ENCODE measurements around the gene ARHGAP26.

ARHGAP26 gene

DNA sequence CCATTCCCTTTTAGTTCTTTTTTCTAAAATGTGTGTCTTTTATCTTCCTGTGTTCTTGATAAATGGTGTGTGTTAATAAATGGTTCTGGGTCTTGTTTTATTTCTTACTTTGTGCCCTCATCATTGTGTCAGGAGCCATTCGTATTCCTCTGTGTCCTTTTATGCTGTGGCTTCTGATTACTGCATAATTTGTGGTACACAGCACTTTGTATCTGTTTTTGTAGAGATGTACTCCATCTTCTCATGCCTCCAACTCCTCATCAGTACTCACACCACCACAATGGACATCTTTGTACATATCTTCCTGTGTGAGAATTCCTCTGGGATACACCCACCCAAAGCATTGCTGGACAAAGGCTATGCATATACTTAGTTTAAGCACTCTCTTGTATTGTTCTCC, 247.4 kb downstream of the ARHGAP26 start:
- DNase-seq (ENCODE audit: low spot score): no peak

DNA sequence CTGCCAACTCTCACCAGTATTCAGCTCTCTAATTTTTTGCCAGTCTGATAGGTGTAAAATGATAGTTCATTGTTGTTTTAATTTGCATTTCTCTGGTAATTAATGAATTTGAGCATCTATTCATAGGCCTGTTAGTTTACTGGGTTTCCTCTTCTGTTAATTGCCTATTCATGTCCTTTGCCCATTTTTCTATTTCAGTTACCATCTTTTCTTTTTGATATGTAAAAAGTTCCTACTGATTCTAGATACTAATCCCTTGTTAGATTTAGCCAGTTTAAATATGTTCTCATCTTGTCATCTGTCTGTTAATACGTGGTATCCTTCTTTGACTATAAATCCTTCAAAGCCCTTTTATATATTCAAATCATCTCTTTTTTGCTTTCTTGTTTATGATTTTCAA, 247.8 kb downstream of the ARHGAP26 start:
- DNase-seq (ENCODE audit: low spot score): no peak

DNA sequence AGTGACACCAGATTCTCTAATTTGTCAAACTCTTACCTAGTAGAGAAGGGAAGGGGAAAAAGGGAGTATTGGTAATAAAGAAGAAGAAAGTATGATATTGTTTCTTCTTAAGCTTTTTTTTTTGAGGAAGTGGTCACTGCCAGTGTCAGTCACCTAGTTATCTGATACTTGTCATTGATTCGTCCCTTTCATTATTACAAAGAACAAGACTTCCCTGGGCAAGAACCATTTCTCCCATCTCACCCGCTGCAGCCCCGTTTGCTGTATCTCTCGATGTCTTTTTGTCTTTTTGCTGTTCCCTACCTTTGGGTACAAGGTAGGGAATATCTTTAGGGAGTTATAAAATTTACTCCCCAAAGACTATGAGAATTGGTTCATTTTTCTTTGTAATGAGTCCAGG, 249.0 kb downstream of the ARHGAP26 start:
- no peak for DNase-seq (ENCODE audit: low spot score)

DNA sequence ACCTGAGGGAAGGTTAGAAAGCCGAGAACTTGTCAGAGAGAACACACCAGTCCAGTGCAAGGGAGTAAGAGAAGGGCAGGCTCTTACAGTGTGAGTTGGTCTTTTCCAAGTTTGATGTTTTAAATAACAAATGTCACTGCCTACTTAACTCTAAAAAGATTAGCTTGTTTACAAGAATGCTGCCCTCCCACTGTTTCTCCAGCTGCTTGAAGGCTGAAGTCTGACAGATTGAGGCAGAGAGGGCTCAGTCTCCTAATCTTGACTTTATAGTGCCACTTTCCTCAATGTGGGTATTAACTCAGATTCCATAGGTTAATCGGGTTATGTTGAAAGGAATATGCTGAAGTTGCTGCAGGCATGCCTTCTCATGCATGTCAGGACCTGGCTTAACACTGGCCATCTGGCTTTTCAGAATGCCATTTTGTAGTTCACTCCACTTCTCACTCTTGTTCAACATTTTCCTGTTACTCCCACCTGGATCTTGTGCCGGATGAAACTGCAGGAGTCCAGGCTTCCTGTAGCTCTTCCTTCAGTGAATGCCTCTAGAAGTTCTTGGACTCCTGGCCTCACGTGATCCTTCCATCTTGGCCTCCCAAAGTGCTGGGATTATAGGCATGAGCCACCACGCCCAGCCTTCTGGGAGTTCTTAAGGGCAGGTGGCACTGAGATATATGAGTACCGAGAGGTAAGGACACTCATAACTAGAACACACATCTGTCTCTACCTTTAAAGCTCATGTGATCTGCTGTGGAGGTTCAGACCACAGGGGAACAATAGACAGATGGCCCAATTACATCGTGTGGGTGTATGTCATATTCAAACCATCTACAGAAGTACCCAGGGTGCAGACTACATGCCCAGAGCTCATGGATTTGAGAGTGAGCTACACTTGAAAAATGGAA, 249.7 kb downstream of the ARHGAP26 start:
- no peak for DNase-seq (ENCODE audit: low spot score)

DNA sequence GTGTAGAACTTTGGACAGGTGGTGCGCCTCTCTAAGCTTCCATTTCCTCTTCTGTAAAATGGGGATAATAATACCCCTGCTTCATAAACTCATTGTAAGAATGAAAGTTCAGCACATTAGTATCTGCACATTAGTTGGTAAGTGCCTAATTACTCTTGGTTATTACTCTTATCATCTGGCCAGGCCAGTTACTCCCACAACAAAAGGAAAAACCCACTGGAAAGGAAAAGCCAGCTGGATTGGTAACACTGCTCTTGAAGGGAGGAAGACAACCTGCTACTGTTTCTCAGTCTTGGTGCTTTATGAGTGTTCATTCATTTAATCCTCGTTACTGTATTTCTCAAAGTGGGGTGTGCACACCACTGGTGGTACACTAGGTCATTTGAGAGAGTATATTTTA, 251.4 kb downstream of the ARHGAP26 start:
- no peak for DNase-seq (ENCODE audit: low spot score)

DNA sequence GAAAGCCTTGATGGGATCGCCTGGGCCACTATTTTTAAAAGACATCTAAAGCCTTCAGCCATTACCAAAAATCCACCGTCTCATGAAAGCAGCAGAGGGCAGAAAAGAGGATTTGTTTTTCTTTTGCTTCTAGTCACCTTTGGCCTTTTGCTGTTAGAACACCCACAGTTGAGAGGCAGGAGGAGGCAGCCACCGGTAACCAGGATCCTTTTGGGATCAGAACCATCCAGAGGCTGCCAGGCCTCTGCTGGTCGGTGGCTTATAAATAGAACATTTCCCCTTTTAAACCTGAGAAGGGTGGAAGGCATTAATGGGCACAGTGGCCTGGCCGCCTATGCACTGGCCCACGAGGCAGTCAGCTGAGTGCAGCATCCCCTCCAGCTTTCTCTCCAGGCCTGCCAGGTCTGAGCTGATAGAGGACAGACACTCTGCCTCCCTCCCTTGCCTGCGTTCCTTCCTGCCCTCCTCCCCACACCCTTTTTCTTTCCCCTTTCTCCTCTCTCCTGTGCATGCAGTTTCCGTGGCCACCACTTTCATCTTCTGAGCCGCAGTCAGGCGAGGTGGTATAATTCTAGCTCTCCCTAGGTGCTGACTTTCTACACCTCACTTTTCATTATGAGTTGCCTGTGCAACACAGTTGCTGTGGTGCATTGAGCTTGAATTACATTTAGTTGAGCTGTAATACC, 253.4 kb downstream of the ARHGAP26 start:
- DNase-seq (ENCODE audit: low spot score): peak; percentile 64

DNA sequence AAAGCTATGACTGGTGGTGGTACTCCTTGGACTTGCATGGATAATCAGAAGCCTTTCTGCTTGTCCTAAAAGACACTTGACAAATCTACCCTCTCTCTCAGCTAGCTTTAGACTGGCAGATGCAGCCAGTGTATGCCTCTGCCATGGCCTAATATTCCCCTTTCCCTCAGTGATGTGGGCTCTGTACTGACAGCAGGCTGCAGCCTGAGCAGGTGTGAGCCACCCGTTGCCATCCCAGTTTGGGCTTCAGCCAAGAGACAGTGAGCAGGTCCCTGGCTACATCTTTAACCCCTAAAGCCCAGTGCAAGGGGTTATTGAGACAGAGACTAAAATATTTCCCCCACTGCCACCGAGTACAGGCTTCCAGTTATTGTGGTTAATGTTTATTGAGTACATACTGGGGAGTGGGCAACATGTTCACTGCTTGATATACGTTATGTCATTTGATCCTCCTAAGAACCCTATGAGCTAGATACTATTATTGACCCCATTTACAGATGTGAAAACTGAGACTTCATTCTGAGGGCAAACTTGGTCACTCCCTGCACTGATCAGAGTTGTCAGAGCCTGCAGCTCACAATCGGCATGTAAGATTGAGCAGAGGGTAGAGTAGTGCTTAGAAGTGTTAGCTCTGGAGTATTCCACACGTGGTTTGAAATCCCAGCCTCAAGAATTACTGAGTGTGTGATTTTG, 254.2 kb downstream of the ARHGAP26 start:
- no peak for DNase-seq (ENCODE audit: low spot score)

DNA sequence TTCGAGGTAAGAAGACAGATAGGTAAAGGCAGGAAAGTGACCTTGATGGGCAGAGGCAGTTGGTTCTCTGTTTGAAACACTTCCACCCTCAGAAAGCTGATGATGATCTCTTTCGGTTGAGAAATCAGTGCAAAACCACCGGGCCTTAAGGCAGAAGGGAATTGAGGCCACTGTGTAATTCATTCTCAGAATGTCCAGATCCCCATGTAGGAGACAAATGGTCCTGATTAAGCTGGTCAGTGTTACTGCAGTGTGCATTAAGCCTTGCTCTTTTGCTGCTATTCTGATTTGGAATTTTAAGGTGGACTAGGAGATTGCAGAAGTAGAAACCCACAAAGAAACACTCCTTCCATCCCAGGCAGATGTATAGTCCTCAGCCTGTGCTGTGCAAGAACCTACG, 255.2 kb downstream of the ARHGAP26 start:
- DNase-seq (ENCODE audit: low spot score): no peak

DNA sequence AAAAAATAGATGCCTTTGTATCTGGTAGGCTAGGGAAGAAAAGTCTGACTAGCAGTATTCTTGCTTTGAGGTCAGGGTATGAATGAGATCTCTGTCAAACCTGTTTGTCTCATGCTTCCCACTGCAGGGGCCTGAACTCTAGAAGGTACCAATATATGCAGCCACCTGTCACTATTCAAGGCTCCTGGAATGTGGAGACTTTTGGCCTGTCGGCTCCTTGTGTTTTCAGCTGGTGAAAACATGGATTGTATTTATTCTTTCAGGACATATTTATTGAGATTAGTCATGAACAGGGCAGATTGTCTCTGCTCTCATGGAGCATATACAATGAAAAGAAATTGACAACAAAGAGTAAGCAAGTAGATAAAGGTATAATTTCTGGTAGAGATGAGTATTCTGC, 255.8 kb downstream of the ARHGAP26 start:
- no peak for DNase-seq (ENCODE audit: low spot score)

DNA sequence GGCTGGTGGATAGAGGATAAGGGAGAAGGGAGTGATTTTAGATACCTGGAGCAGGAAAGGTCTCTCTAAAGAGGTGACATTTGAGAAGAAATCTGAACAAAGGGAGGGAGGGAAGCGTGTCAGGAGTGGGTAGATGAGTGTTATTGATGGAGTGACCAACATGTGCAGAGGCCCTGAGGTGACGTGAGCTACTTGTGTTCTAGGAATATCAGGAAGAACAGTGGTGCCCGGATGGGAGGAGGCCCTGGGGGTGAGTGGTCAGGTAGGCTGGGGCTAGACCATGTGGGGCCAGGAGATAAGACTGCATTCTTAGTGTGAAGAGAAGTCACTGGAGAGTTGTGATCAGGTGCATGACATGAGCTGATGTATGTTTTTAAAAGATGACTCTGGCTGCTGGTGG, 256.2 kb downstream of the ARHGAP26 start:
- DNase-seq (ENCODE audit: low spot score): no peak

DNA sequence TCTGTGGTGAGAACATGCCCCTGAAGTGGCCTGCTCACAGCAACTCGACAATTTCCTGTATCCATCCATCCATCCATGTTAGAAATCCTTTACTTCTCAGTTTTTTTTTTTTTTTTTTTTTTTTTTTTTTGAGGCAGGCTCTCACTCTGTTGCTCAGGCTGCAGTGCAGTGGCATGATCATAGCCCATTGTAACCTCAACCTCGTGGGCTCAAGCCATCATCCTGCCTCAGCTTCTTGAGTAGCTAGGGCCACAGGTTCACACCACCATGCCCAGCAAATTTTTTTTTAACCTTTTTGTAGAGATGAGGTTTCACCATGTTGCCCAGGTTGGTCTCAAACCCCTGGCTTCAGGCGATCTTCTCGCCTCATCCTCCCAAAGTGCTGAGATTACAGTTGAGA, 259.1 kb downstream of the ARHGAP26 start:
- no peak for DNase-seq (ENCODE audit: low spot score)

DNA sequence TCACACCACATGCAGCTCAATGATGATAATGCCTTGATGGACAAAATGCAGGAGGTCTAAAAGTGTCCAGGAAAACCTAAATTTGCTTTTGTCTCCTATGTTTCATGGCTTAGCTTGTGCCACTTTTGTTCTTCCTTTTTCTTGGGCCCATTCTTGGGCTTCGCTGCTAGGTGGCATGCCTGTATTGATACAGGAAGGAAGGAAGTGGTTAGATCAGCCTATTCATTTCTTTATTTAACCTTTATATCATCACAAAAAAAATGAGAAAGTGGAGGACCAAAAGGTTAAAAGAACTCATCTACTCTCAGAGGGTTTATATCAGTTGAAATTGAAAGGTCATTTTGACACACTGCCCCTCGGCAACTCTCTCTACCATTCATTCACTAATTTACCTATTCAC, 260.2 kb downstream of the ARHGAP26 start:
- DNase-seq (ENCODE audit: low spot score): no peak

DNA sequence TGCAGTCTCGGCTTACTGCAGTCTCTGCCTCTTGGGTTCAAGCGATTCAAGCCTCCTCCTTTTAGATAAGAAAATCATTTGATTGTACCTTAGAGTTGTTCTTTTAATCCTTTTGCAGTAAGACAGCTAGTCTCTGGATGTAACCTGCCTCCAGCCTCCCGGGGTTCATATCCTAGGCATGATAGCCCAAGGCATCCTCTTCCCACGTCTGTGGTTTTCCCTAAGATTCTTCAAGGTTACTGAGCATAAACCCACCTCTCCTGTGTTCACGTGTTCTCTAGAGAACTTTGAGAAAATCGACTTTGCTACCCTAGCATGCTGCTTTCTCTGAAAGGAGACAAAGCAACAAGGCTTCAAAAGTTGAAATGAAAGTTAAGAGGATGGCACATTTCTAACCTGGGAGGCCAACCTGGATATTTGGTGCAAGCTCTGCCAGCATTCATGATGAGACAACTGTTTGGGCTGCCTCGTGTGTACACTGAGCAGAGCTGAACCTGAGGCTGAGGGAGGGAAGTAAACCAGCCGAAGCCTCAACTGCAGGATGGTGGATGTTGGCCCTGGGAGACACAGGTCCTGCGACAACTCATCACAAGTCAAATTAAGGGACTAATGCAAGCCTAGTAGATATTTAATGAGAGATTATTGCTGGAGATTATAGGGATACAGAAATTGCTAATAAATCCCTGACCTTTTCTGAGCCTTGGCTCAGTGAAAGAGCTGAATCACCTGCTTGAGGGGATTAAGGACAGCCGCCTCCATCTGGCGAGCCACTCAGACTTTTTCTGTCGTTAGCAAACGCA, 261.8 kb downstream of the ARHGAP26 start:
- DNase-seq (ENCODE audit: low spot score): no peak

DNA sequence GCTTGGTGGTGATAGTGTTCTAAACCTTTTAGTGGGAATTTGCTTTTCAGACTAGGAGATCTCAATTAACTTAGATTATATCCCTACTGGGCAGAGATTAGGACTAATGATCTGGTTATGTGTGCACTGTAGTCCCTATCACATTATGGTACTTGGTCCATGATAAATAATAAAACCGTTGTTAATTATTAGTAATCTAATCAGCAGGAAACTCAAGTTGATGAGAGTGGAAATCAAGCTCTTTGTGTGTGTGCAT, 262.3 kb downstream of the ARHGAP26 start:
- no peak for DNase-seq (ENCODE audit: low spot score)

DNA sequence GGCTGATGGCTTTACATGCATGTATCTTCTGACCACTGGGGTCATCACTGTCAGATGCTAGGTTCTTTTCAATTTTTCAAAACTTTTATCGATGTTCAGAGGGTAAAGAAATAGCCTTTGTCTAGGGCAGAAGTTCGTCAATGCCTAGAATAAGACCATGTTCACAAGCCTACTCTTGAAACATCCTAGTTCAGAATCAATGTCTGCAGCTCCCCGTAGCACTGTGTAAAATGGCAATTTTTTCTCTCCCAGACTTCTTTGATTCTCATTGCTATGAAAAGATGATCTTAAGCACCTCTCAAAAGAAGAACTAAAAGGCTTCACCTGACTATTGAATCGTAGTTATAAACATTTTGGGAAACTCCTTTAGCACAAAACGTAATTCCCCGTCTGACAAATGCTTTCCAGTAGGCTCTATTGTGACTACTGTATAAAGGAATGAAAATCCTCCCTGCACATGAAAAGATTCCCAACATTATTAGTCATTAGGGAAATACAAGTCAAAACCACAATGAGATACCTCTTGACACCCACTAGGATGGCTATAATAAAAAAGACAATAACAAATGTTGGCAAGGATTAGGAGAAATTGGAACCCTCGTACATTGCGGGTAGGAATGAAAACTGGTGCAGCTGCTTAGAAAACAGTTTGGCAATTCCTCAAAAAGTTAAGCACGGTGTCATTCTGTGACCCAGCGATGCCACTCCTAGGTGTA, 263.5 kb downstream of the ARHGAP26 start:
- no peak for DNase-seq (ENCODE audit: low spot score)

DNA sequence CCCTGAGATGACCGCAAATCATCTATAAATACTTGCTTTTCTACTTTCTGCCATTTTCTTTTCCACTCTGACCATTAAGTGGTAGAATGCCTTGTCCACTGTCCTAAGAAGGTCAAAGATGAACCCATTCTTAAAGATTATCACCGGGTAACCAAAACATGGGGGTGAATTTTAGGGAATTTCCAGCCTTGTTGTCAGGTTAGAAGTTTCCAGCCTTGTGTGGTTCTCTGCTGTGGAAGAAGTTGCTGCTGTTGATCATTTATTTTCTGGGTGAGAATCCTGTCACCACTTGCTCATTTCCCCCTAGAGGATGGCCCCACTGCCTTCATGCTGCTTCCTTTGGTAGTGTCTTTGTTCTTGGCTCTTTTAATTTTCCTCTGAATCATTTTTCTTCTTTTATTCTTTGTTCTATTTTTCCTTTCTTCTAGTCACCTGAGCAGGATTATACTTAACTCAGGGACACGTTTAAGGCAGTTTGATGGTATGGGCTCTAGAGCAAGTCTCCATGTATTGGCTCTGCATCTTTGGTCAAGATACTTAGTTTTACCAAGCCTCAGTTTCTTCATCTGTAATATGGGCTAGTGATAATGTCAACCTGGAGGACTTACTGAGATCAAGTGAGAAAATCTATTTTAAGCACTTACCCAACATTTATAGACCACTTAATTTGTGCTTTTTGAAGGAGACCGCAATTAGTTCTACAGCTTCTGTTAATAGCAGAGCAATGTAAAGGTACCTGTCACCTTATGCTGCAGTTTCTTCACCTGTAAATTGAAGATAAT, 266.2 kb downstream of the ARHGAP26 start:
- DNase-seq (ENCODE audit: low spot score): no peak

DNA sequence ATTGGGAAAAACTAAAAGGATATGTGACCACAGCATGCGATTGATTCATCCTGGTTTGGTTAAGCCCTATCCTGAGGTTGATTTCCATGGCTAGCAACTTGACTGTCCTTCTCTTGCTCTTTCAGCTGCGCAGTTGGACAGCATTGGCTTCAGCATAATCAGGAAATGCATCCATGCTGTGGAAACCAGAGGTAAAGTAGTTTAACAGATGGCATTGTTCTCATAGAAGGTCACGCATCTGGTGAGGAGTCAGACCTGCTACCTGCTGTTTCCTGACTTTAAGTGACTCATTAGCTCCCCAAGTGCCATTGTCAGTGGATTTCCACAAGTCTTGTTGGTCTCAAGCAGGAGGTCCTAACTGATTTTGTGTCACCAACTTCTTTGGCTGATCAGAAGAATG, 266.9 kb downstream of the ARHGAP26 start:
- DNase-seq (ENCODE audit: low spot score): no peak

DNA sequence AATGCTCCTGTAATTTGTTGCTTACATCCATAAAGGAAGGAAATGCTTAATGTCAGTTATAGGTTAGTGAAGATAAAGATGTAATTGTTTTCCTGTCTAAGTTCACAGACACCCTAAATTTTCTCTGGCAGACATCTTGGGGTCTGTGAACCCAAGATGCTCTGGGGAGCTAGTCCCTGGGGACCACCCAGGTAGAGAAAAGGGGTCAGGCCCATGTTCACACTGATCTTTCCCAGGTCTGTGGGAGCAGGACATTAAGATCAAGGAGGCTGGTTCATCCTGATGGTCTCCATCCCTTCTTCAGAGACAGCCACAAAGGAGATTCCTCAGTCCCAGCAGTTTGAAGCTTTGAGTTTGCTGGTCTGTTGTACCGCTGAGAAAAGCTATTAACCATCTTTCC, 267.5 kb downstream of the ARHGAP26 start:
- DNase-seq (ENCODE audit: low spot score): no peak

DNA sequence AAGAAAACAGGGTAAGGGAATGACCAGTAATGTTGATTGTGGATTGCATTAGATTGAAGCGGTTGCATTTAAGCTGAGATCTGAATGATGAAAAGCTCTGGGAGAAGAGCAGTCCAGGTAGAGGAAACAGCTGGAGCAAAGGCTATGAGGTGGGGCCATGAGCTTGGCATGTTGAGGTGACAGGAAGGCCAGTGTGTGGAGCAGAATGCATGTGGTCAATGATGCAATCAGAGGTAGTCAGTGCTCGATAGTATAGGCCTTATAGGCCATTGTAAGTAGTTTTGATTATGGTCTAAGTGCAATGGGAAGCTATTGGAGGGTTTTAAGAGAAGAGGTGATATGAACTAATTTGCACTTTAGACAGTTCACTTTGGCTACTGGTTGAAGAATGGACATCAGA, 270.4 kb downstream of the ARHGAP26 start:
- DNase-seq (ENCODE audit: low spot score): no peak

DNA sequence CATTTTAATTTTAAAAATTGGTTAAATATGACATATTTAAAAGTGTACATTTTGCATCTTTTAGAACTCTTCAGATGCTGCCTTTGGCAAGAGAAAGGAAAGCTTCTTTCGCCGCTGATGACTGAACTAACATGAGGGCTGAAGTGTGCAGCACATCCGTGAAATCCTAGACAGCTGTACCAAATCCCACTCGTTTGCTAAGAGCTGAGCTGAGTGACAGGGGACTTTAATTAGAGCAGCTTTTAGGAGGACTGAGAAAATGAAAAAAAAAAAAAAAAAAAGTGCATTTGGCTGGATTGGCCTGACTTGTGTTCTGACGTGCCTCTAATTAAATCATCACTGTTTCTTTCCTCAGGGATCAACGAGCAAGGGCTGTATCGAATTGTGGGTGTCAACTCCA, 271.3 kb downstream of the ARHGAP26 start:
- no peak for DNase-seq (ENCODE audit: low spot score)
